HG02938 (cell line): Measurements from ENCODE around the gene TMEM72.

Experiments
- ATAC-seq: cut with Tn5 transposase; IDR thresholded peaks from one replicate; pipeline ENCODE4 v1.9.1; 2021; ENCODE audit warnings: mild to moderate bottlenecking, moderate library complexity; ENCODE audit not compliant: unreplicated experiment

TMEM72 gene

GRCh38 chr10:44965651-44966097 lies 54.5 kb downstream of the TMEM72 start:
- peak; percentile 25 for ATAC-seq

- ATAC-seq: peak; percentile 23
These were observed 55.1 kb downstream of the TMEM72 start for GRCh38 chr10:44966129-44966815.

- no peak for ATAC-seq
These were observed 55.8 kb downstream of the TMEM72 start for GRCh38 chr10:44966816-44967509.

GRCh38 chr10:44967616-44968015 lies 56.5 kb downstream of the TMEM72 start:
- ATAC-seq: no peak

GRCh38 chr10:44968091-44968490 lies 57.0 kb downstream of the TMEM72 start:
- no peak for ATAC-seq

GRCh38 chr10:44968500-44969400 lies 57.6 kb downstream of the TMEM72 start:
- no peak for ATAC-seq

GRCh38 chr10:44969854-44970253 lies 58.7 kb downstream of the TMEM72 start:
- no peak for ATAC-seq

- ATAC-seq: no peak
These were observed 59.8 kb downstream of the TMEM72 start for GRCh38 chr10:44970812-44971395.

- ATAC-seq: no peak
These were observed 60.3 kb downstream of the TMEM72 start for GRCh38 chr10:44971434-44971833.

- no peak for ATAC-seq
These were observed 61.0 kb downstream of the TMEM72 start for GRCh38 chr10:44971935-44972757.

- ATAC-seq: no peak
These were observed 61.8 kb downstream of the TMEM72 start for GRCh38 chr10:44972874-44973306.

GRCh38 chr10:44973323-44974081 lies 62.4 kb downstream of the TMEM72 start:
- ATAC-seq: no peak

- ATAC-seq: no peak
These were observed 63.0 kb downstream of the TMEM72 start for GRCh38 chr10:44974082-44974627.

GRCh38 chr10:44974628-44975430 lies 63.7 kb downstream of the TMEM72 start:
- peak; percentile 60 for ATAC-seq

GRCh38 chr10:44975431-44976331 lies 64.5 kb downstream of the TMEM72 start:
- ATAC-seq: no peak

- ATAC-seq: no peak
These were observed 65.4 kb downstream of the TMEM72 start for GRCh38 chr10:44976352-44977198.
